ENCODE results near the gene IGF1R.

IGF1R gene

DNA sequence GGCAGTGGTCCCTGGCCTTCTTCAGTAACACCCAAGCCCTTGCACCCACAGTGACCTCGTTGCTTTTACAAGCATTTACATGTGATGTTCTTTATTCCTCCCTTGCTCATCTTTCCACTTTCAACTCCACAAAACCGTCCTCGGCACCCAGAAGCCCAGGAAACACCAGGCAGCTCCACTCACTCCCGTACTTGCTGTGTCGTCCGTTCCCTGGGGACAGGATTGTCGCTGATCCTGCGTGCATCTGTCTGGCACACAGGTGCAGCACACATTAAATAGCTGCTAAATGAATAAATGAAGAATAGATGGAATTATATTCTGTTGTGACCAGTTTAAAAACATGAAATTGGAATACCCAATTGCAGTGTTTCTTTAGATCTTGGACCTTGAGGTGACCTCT is 239.6 kb downstream of the IGF1R start:
- no peak for DNase-seq (ENCODE audit: low read depth)

DNA sequence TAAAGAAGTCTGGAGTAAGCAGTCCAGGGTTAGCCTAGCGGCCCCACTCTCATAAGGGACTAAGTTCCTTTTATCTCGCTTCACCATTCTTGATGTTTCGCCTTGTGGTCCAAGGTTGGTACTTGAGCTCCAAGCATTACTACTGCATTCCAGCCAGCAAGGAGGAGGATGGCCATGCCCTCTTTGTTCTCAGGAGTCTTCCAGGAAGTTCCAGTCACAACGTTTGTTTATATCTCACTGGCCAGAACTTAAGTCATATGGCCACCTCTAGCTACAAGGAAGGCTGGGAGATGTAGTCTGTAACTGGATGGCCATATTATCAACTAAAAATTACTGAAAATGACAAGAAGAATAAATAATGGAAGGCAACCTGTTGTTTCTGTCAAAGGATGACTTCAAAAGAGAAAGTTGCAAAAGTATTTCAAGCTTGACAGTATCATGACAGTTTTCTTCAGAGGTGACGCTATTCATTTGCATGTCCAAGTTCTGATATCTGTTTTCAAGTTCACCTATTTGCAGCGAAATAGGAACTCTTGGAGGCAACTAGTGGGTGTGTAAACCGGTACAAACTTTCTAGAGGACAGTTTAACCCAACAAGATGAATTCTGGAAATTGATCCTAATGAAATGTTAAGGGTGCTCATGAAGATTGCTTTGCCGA is 240.6 kb downstream of the IGF1R start:
- DNase-seq (ENCODE audit: low read depth): peak; percentile 77

DNA sequence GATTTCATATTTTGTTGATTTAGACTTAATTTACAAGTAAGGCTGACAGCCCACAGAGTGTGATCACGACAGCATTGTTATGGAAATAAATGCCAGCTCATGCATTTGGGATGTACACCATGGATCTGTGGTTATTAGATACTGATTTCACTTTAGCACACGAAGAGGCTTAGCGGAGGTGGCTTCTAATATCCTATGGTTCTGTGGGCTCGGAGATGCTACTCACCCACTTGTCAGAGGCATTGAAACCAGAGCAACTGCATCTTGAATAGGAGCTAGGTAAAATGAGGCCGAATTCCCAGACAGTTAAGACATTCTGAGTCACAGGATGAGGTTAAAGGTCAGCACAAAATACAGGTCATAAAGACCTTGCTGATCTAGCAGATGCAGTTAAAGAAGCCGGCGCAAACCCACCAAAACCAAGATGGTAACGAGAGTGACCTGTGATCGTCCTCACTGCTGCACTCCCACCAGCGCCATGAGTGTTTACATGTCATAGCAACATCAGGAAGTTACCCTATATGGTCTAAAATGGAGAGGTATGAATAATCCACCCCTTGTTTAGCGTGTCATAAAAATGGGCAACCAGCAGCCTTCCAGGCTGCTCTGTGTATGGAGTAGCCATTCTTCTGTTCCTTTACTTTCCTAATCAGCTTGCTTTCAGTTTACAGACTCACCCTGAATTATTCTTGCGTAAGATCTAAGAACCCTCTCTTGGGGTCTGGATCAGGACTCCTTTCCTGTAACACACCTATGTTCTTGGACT is 241.8 kb downstream of the IGF1R start:
- peak; percentile 95 for DNase-seq (ENCODE audit: low read depth)

DNA sequence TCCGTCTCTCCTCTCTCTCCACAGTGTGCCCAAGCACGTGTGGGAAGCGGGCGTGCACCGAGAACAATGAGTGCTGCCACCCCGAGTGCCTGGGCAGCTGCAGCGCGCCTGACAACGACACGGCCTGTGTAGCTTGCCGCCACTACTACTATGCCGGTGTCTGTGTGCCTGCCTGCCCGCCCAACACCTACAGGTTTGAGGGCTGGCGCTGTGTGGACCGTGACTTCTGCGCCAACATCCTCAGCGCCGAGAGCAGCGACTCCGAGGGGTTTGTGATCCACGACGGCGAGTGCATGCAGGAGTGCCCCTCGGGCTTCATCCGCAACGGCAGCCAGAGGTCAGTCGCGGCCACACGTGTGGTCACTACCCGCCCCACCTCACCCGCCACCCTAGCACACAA is 243.0 kb downstream of the IGF1R start:
- DNase-seq (ENCODE audit: low read depth): no peak

DNA sequence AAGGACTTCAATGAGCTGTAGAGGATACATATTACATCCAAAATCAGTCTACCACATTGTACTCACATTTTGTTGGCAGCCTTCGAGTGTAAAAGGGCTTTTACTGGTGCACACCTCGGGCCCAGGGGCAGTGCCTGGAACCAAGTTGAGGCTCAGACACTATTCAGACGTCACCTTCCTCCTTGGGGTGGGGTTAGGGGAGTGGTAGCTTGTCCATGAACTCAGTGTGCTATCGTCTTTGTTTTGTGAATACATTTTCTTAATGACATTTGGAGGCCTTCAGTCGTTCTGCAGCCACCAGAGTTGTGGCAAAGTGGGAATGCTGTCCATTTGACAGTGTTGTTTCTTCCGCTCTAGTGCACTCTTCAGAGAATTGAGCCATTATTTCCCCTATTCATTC is 245.1 kb downstream of the IGF1R start:
- no peak for DNase-seq (ENCODE audit: low read depth)

DNA sequence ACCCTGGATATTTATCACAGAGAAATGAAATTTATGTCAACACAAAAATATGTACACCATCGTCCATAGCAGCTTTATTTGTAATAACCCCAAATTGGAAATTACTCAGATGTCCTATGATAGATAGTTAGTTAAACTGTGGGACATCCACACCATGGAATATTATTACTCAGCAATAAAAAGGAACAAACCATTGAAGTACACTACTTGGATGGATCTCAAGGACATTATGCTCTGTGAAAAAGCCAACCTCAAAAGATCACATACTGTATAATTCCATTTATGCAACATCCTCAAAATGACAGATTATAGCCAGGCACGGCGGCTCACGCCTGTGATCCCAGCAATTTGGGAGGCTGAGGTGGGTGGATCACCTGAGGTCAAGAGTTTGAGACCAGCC is 246.0 kb downstream of the IGF1R start:
- DNase-seq (ENCODE audit: low read depth): no peak

DNA sequence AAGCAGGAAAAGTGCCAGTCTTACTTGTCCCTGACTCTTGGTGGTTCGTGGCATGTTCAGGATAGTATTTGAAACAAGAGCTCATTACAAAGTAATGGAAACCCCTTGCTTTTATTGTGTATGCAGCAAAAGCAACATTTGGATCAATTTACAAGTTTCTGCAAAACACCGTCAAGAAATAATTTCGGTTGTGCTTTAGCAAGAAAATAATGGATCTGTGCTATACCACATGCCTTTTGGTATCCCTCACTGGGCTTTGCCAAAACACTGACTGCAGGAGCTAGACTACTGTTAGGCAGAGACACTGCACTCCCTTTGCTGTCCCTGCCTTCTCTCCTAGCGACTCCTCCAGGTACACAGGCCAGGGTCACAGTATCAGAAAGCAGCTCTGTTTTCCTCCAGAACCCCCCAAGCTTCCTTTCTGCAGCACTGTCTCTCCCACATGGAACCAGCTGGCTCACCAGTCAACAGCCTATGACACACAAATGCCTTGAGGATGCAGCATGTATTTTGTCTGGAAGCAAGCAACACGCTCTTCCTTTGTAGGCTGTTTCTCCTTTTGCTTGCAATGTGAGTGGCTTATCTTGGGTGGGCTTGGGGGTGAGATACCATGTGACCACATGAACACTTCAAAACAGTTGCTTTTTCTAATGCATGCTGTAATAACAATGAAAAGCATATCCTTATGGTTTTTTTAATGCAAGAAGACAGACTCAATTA is 247.8 kb downstream of the IGF1R start:
- peak; percentile 83 for DNase-seq (ENCODE audit: low read depth)

DNA sequence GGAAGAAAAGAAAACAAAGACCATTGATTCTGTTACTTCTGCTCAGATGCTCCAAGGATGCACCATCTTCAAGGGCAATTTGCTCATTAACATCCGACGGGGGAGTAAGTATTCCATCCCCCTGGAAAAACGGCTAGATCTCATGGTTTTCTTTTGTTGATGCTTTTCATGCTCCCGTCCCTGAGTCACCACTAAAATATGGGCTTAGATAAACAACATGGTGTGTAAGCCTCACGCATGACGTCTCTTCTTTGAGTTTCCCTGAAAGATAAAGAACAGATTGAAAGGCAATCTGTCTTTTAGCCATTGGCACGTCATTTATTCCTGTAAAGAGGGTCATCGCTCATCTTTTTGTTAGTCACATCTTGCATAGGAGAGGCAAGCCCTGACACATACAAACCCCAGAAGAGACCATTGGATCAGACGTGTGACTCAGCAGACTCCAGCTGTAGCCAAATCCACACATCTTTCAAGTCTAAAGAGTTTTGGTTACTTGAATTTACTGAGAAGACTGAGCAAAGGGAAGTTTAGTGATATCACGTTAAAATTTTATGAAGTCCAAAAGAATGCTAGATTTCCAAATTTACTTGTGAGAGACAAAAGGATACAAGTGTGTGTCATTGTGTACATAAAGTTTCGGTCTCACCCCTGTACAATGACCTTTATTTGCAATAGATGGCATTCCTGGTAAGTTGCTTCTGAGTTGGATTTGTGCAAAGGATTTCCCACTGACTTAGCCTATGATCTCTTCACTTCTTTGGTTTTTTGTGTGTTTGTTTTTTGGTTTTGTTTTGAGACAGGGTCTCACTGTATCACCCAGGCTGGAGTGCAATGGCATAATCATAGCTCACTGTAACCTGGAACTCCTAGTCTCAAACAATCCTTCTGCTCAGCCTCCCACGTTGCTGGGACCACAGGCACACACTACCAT is 248.7 kb downstream of the IGF1R start:
- DNase-seq (ENCODE audit: low read depth): peak; percentile 99

DNA sequence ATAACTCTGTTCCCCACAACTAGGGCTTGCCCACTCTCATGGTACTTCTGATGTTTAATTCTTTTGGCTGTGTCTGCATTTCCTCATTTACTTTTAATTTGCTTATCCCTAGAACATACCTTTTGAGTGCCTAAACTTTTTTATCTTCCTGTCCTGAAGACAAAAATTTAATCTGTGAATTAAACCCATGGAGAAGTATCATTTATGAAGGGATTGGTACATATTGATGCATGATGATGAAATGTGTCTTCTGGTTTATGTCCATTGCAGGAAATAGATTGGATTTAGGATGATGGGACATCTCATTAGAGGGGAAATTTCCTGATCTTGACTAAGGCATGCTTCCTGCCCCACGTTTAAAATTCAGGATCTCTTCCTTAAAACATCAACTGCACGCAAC is 249.8 kb downstream of the IGF1R start:
- no peak for DNase-seq (ENCODE audit: low read depth)

DNA sequence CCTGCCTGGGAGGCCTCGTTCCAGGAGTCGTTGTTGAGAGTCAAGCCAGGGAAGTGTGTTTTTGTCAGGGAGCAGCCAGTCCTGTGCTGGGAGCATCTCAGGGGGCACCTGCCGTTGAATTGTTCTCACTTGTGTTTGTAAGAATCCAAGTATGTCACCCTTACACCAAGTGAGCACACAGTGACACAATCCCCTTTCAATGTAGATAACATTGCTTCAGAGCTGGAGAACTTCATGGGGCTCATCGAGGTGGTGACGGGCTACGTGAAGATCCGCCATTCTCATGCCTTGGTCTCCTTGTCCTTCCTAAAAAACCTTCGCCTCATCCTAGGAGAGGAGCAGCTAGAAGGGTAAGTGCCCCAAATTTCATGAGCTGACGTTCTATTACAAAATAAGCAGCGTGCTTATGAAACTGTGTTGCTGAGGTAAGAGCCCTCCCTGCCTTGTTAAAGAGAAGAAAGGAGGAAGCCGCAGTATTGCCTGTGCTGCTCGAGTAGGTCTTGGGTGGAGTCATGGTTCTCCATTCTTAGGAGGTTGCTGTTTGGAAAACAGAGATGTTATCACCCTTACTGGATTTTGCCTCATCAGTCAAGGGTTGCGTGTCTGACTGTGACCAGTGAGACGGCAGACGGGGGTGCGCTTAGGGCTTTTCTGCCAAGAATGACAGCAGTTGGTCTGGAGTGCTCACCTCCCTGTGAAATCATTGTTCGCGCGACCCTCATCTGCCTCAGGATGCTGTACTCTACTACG is 251.1 kb downstream of the IGF1R start:
- no peak for DNase-seq (ENCODE audit: low read depth)

DNA sequence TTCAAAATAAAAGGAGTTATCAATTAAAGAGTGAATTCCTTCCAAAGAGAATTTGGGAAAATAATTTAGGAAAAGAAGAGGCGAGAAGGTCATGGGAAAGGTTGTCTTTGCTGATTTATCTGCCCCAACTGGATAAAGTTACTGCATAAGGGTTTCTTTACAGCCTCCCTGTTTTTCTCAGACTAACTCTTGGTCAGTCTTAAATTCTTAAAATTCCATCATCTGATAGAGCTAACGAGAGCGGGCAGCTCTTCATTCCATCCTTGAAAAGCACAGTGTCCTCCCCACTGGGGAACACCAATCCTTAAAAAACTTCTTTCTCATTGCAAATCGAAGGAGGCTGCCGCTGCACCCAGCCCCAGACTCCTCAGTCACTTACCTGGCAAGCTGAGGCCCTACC is 252.0 kb downstream of the IGF1R start:
- no peak for DNase-seq (ENCODE audit: low read depth)

DNA sequence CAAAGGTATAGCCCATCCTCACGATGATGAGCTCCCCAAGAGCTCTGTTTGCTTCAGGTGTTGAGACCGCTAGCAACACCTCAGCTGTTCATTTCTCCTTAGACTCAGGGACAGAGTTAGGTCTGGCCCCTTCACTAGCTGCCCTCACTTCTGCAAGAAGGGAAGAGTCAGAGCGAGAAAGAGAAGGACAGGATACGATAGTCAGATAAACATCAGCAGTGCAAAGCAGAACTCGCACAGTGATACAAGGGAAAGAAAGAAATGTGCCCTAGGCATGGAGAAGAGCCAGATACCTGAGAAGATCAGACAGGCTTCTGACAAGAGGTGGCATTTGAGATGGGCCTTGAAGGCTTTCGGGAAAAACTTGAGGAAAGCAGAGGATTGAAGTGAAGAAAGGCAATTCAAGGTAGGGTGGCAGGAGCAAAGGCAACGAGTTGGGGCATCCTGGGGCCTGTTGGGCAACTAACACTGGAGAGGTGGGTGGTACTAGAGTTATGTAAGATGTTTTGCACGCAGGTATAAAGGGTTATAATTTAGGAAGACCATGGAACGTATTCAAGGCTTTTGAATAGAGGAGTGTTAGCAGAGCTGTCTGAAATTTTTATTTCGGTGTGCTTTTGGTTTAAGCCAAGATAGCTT is 253.2 kb downstream of the IGF1R start:
- DNase-seq (ENCODE audit: low read depth): no peak

DNA sequence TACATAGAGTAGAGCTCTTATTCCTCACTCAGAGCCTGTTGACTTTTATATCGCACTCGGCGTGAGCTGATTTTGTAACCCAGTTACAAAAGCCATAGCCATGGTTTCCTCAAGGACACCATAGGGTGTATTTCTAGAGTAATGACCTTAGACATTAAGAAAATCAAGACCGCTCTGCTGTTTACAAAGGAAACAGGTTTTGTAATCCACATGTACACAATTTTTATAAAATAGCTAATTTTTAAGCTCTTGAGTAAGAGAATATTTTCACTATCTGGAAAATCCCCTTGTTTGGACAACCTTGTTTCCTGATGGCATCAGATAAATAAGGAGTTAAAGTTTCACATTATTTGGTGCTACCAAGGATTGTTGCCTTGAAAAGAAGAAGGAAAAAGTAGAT is 254.6 kb downstream of the IGF1R start:
- DNase-seq (ENCODE audit: low read depth): no peak

DNA sequence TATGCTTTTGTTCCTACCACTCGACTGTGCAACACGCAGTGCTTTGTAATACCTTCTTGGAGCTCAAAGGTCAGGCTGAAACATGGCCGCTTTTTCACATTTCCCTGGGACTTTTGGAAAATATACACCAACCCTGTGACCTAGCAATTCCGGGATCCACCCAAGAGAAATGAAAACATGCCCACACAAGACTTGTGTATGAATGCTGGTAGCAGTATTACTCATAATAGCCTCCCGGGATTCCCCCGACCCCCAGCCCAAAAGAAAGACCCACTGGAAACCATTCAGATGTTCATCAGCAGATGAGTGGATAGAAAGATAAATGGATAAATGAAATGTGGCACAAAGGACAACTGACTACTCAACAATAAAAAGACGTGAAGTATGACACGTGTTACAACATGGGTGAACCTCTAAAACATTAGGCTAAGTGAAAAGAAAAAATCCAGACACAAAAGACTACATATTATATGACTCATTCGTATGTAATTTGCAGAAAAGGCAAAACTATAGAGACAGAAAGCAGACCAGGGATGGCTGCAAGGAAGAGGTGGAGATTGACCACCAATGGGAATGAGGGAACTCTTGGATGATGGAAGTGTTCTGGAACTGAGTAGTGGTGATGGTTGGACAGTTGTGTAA is 255.2 kb downstream of the IGF1R start:
- peak; percentile 73 for DNase-seq (ENCODE audit: low read depth)

DNA sequence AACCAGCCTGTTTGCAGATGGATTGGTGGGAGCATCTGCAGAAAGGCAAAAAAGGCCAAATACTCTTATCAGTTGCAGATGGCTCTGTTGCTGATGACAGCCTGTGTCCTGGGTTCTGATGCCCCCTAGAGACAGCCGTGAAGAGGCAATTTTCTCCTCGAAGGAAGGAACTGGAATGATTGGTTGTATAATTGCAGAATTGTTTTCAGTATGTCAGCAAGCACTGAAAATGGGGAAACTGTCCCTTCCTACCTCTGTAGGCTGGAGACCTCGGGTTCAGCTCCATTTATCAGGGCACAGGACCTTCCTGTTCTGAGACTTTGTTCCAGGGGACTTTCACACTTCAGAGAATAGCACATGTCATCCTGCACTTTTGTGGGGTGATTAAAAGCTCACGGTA is 256.2 kb downstream of the IGF1R start:
- peak; percentile 68 for DNase-seq (ENCODE audit: low read depth)

DNA sequence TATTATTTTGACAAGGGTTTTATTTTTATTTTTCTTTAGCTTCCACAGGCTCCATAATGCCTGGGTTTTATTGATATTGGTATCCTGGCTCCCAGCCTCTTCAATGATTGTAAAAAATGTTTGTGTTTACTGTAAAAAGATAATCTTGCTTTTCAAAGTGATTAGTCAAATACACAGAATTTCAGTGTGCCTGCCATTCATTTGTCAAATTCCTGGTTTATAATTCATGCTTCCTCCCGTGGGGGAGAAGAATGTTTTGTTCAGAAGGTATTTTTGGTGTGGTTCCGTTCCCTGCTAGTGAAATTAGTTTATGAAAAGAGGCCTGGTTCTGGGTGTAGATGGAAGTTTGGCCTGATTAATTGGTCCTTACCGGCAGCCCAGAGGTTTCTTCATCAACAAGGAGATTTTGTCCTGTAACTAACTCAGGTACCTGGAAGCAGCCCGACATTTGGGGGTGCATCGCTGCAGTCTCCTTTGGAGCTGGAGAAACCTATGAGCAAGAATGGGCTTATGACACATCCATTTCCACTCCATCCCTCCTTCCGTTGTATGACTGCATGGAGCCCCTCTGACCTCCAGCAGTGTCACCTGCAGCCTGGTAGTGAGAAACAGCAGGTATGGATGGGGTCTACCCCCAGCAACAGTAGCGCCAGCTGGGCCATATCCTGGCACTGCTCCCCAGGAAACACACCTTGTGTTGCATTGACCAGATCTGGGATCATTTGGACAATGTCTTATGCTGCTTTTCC is 257.8 kb downstream of the IGF1R start:
- peak; percentile 54 for DNase-seq (ENCODE audit: low read depth)

DNA sequence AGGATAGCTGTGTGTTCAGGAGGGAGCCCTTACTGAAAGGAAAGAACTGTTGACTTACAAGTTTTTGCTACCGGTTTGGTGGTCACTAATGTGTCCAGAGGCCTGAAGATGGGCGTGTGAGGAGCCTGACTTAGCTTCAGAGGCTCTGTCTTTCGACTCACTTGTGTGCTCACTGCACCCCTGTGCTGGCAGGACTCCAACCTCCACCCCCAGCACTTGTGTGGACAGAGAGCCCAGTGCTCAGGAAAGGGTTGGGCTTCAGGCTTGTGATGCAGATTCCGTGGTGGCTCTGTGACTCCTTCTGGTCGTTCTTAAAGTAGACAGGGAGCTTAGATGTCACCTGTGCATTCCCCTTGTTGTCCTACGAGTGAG is 258.4 kb downstream of the IGF1R start:
- peak; percentile 16 for DNase-seq (ENCODE audit: low read depth)

DNA sequence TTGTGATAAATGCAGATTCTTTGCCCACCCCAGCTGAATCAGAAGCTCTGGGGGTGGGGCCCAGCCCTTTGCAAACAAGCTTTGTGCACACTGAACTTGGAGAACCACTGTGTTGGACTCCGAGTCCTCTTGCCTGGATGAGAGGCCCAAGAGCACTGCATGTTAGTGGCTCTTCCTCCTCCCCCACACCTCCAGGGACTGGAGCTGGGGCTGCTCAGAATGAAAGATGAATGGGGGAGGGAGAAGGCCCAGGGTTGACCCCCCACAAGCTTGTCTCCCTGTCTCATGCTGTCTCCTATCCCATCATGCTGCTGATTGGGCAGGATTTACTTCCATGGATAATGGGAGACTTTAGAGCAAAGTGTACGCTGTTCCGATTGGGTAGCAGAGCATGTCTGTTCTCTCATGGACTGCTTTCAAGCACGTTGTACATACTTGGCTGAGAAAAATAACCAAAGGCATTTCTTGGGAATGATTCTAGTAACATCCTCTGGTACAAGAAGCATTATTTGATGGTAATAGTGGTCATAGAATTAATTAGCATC is 259.7 kb downstream of the IGF1R start:
- DNase-seq (ENCODE audit: low read depth): no peak

Measured in ELR (cell line).